ENCODE results near the gene ATAT1. TPM values are rescaled to one million over a fixed set of nuclear protein-coding genes. Genes with fewer than 3 reads are reported as not detected.
A peak's percentile ranks its signal among the peaks of the same experiment; 100 is the strongest.

The ATAT1 gene
- total and polyA plus RNA-seq, 2 experiments from 2014 or later, result 12.8 to 23.0 TPM

GRCh38 chr6:30590509-30590908, 36.2 kb upstream of the ATAT1 start:
- no peaks in the 10 kb centered on the region for H3K27me3 ChIP-seq (ENCODE audit: insufficient read depth)
- Mint-ChIP-seq H3K36me3 (ENCODE audit: low read depth) (peaks cover 89% of the 10 kb centered on the region), H3K27ac (peak overlapping the region; percentile 82), H3K4me1 (no peaks in the 10 kb centered on the region), H3K4me3 (no peak overlapping the region), H3K9me3 (no peaks in the 10 kb centered on the region), H3K27me3 (ENCODE audit: insufficient read depth, low read depth, poor library complexity) (peaks cover 3% of the 10 kb centered on the region)
- no peaks in the 10 kb centered on the region for H3K9me2 ChIP-seq (ENCODE audit: insufficient read depth)
- H3K79me2 ChIP-seq (replicated peaks; ENCODE audit: insufficient read depth), result peaks cover 13% of the 10 kb centered on the region
- no peak overlapping the region for H3K4me3 ChIP-seq
- H3F3A ChIP-seq (replicated peaks; ENCODE audit: low read depth), result peaks cover 16% of the 10 kb centered on the region; the same call in 1 of the 2 replicates
- H3K4me1 ChIP-seq (ENCODE audit: insufficient read depth), result no peaks in the 10 kb centered on the region
- no peak for TF ChIP-seq NANOG (IDR thresholded peaks at IDR 0.05; ENCODE audit: borderline replicate concordance)
- no peak for TF ChIP-seq ZNF114 (CRISPR knock-in tag; IDR thresholded peaks at IDR 0.05)
- no peak for TF ChIP-seq CREB1 (CRISPR knock-in tag; IDR thresholded peaks at IDR 0.05; ENCODE audit: low read depth)
- TF ChIP-seq ETS1 (IDR thresholded peaks at IDR 0.05), result no peak
- TF ChIP-seq POLR2AphosphoS5 (IDR thresholded peaks at IDR 0.05; ENCODE audit: low read depth), result no peak
- TF ChIP-seq ZNF462 (CRISPR knock-in tag; IDR thresholded peaks at IDR 0.05), result no peak
- no peak for TF ChIP-seq EZH2 (IDR thresholded peaks at IDR 0.05; ENCODE audit: low read depth, unreplicated experiment)
- TF ChIP-seq EZH2phosphoT487 (IDR thresholded peaks at IDR 0.05; ENCODE audit: unreplicated experiment), result no peak
- TF ChIP-seq JUNB (IDR thresholded peaks at IDR 0.05; ENCODE audit: unreplicated experiment), result no peak
- TF ChIP-seq REST (IDR thresholded peaks at IDR 0.05; ENCODE audit: unreplicated experiment), result no peak
- no peak for TF ChIP-seq CTCF (conservative IDR thresholded peaks at IDR 0.05; ENCODE audit: low read depth in 2 of 2)
- no peak for TF ChIP-seq STAT1 (IDR thresholded peaks at IDR 0.05; ENCODE audit: unreplicated experiment)
- no peak for TF ChIP-seq ZNF331 (CRISPR knock-in tag; IDR thresholded peaks at IDR 0.05; ENCODE audit: low read depth)
- H3K27ac ChIP-seq (ENCODE audit: low read depth), result no peak overlapping the region
- no peak for DNase-seq (ENCODE audit: low spot score)
- no peak for ATAC-seq
- H2AFZ ChIP-seq, result no peak overlapping the region
- peaks cover 53% of the 10 kb centered on the region for H3K36me3 ChIP-seq (ENCODE audit: insufficient read depth)
- H3K4me2 ChIP-seq, result no peak overlapping the region
- peaks cover 33% of the 10 kb centered on the region; the same call in 1 of the 2 replicates for H4K20me1 ChIP-seq (replicated peaks; ENCODE audit: insufficient read depth)
